Right kidney (tissue), 1 donor: ENCODE results near the gene MYL6B.

Source experiments
- DNase-seq: peaks from one replicate; pipeline ENCODE4 v3.0.0-alpha.2; 2016

The MYL6B gene

DNA sequence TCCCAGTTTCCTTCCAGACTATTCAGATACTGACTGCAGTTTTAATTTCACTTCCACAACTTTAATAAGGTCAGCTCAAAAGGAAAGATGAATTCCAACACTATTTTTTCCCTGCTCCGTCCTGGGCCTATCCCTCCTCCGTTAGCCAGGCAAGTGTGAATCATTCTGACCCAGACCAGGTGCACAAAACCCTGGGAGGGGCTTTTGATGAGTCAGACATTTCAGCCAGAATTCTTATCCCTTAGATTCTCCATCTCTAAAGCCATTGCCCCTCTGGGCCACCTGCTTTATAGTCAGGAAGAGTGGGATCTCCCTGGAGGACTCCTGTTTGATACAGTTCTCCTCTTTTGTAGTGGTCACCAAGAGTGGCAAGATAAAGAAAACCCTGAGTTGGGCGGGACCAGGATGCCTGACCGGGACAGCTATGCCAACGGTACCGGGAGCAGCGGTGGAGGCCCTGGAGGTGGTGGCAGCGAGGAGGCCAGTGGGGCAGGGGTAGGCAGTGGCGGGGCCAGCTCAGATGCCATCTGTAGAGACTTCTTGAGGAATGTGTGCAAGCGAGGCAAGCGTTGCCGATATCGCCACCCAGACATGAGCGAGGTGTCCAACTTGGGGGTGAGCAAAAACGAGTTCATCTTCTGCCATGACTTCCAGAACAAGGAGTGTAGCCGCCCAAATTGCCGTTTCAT, 32.1 kb upstream of the MYL6B start:
- DNase-seq = no peak

DNA sequence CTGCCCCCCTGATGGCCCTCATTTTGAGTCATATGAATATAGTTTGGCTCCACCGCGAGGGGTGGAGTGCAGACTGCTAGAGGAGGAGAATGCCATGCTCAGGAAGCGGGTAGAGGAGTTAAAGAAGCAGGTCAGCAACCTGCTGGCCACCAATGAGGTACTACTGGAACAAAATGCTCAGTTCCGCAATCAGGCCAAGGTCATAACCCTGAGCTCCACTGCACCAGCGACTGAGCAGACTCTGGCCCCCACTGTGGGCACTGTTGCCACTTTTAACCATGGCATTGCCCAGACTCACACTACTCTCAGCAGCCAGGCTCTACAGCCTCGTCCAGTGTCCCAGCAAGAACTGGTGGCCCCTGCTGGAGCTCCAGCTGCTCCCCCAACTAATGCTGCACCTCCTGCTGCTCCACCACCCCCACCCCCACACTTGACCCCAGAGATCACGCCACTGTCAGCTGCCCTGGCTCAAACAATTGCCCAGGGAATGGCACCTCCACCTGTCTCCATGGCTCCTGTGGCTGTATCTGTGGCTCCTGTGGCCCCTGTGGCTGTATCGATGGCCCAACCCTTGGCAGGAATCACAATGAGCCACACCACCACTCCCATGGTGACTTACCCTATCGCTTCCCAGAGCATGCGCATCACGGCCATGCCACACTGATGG, 31.1 kb upstream of the MYL6B start:
- no peak for DNase-seq

DNA sequence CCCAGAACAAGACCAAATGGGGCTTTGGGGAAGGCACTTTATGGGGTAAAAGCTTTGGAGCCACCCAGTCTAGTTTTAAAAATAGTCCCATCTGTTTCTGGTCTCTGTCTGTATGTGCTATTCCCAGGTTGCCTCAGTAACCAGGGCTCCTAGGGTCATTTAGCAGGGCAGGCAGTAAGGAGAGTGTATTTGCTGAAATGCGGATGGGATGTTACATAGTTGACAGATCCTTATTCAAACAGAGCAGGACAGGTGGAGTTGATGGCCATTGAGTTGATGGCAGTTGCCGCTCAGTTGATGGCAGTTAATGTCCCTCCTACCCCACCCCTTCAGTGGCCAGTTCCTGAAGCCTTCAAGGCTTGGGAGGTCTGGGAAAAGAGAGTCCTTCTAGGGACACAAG, 29.8 kb upstream of the MYL6B start:
- DNase-seq = no peak

DNA sequence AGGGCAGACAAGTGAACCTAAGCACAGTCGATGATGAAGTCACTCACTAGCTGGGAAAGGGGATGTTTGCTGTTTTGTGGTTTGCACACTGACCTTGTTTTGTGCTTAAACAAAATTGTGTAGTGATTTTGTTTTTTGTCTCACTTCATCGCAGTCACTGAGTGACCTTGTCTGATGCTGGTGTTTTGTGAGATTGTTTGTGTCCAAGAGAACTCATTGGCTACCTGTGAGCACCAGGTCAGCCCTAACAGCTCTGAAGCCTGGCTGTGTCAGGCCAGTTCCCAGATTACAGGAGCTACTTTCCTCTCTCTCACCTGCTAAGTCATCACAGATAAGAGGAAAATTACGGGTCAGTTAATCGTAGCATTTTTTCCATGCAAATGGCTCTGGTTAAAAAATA, 28.3 kb upstream of the MYL6B start:
- DNase-seq = no peak

DNA sequence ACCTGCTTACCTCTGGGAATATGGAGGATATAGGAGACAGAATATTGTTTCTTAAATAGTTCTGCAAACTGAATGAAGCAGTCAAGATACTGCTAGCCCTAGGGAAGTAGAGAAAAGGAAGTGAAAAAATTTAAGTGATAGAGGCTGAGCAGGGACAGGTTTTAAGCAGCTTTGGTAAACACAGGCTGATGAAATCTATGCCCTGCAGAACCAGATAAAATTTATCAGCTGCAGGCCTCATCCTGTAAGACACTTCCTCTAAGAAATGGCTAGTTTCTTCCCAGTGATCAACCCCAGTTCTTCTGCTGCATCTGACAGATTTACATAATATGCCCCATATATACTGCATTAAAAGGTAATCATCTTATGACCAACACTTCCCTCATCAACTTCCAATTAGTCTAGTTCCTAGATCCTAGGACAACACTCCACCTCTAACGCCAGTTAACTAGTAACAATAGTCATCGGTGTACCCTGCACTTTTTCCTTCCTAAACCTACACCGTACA, 25.6 kb upstream of the MYL6B start:
- no peak for DNase-seq

DNA sequence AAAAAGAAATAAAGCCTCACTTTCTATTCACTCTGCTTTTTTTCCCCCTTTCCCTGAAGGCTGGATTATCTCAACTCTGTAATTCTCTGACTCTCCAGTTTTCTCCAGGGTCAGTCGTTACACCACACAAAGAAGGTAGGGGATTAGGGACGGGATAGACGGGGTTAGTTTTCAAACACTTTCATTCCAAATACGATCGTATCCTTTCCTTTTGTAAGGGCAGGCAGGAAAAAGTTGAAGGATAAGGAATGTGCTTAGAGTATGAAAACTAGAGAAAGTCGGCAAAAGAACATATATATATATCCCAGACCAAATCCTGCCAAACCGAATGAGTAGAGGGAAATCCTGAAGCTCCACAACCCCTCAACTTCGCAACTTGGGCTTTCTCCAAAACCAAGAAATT, 24.9 kb upstream of the MYL6B start:
- no peak for DNase-seq

DNA sequence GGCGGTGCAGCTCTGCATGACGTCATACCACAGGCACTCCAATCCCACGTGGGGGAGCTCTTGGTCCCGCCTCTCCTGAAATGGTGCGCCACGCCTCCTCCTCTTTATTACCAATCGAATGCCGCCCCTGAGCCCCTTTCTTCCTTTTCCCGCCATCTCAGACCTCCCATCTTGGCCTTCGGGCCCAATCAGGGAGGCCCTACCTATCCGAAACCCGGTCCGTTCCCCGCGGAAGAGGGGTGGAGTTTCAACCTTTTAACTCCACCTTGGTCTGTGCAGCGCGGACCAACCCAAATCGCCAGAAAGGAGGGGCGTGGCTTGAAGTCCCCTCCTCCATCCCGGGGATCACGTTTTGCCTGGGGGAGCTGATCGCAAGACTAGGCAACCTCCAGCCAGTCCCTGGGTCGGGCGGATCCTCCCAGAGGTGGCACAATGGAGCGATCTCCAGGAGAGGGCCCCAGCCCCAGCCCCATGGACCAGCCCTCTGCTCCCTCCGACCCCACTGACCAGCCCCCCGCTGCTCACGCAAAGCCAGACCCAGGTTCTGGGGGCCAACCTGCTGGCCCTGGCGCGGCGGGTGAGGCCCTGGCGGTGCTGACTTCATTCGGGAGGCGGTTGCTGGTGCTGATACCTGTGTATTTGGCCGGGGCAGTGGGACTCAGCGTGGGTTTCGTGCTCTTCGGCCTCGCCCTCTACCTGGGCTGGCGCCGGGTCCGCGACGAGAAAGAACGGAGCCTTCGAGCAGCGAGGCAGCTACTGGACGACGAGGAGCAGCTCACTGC, 24.3 kb upstream of the MYL6B start, which contains the start of gene ESYT1:
TSS of gene ESYT1 (plus strand) at position 380 of the 782 bp plus-strand sequence. CDS start at position 433, 53 bp downstream.
- DNase-seq = peak; percentile 87

DNA sequence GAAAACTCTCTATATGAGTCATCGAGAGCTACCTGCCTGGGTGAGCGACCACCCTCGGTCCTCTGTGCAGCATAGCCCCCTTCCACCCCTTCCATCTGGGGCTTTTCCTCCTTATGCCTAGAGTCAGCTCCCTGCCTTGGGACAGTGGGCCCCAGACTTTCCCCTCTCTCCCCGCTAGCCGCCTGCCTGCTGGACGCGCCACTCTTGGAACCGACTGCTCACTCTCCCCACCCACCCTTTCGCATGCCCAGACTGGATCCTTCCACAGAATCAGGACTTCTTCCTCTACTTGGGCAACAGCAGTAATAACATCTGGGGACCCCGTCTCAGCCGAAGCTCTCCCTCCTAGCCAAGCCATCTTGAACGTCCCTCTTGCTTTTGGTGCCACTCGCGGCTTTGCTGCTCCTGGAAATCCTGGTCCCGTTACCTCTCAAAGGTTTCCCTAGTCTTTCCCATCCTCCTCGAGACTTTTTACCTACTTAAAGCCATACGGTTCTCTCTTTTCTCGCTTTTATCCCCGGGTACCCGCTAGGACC, 23.6 kb upstream of the MYL6B start:
- DNase-seq = no peak

DNA sequence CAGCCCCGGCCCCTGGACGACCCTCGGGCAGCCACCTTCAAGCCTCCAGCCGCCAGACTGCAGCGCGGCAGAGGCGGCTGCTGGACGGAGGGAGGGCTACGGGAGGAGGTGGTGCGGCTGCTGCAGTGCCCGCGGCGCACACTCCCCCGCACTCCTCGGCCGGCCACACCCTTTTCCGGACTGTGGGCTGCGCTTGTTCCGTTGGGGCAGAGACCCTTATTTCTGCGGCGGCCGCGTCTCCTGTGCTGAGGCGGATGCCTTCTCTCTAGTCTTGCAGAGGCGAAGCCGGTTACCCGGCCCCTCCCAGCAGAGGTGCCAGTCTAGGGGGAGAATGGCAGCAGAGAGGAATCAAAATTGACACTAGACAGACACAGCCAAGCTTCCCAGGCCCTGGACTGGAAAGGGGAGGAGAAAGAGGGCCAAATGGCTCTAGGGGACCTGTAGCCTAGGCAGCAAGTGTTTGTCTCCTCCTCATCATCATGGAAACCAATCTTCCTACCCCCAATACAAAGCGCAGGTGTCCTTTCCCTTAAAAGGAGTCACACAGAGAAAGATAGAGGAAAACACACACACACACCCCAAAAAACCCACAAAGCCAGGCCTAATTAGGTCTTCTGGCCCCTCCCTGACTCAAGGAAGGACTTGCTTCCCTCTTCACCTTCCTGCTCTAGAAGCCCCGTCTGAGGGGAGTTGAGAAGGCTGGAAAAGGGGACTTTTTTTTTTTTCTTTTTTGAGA, 23.0 kb upstream of the MYL6B start:
- DNase-seq = peak; percentile 80

DNA sequence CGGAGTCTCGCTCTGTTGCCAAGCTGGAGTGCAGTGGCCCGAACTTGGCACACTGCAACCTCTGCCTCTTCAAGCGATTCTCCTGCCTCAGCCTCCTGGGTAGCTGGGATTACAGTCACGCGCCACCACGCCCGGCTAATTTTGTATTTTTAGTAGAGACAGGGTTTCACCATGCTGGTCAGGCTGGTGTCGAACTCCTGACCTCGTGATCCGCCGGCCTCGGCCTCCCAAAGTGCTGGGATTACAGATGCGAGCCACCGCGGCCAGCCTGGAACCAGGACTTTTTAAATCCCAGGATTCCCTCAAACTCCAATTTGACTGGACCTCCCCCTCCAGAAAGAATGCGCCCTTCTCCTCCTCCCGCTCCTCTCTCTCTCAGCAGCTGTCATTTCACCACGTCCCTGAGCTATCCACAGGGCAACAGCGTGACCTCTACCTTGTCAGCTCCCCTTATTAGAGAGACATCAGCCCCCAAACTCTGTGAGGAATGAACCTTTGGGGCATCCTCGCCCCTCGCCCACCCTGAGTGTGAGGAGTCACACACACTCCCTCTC, 22.4 kb upstream of the MYL6B start:
- DNase-seq = no peak

DNA sequence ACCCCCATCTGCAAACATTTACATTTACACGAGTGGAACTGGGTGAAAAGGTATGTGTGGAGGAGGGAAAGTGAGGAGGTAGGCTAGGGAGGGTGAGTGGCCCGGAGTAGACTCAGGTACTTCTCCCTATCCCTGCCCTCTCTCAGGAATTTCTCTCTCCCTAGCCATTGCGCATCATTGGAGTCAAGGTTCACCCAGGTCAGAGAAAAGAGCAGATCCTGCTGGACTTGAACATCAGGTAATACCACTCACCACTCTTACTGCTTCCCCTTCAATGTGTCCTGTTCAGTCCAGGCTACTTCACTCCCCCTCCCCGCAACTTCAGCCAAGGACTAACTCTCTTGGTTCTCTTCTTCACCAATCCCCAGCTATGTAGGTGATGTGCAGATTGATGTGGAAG, 21.5 kb upstream of the MYL6B start:
- DNase-seq = no peak

DNA sequence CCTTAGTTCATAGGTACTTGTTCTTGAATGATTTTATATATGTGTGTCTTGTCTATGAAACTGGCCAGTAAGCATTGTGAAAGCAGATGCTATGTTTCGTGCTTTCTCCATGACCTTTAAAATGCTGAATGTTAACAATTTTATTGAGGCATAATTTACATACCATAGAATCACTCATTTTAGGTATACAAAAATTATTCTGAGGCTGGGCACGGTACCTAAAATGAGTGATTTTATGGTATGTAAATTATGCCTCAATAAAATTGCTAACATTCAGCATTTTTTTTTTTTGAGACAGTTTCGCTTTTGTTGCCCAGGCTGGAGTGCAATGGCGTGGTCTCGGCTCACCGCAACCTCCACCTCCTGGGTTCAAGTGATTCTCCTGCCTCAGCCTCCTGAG, 17.5 kb upstream of the MYL6B start:
- DNase-seq = no peak

DNA sequence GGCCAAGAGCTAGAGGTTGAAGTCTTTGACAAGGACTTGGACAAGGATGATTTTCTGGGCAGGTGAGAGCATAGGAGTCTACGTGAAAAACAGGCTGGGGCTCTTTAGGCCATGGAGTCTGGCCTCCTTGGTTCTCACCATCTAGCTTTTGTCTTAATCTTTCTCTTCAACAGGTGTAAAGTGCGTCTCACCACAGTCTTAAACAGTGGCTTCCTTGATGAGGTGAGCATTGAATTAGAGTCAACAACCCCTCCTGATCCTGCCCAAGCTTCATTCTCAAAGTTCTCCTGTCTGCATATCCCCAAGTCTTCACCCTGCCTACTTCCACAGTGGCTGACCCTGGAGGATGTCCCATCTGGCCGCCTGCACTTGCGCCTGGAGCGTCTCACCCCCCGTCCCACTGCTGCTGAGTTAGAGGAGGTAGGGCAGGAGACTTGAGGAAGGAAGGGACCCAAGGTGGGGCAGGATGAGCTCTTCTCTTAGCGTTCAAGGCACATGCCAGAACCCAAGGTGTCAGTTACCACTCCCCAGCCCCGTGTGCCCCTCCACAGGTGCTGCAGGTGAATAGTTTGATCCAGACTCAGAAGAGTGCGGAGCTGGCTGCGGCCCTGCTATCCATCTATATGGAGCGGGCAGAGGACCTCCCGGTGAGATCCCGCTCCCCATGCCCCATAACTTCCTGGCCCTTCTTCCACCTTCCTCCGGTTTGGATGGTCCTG, 14.4 kb upstream of the MYL6B start:
- DNase-seq = no peak

DNA sequence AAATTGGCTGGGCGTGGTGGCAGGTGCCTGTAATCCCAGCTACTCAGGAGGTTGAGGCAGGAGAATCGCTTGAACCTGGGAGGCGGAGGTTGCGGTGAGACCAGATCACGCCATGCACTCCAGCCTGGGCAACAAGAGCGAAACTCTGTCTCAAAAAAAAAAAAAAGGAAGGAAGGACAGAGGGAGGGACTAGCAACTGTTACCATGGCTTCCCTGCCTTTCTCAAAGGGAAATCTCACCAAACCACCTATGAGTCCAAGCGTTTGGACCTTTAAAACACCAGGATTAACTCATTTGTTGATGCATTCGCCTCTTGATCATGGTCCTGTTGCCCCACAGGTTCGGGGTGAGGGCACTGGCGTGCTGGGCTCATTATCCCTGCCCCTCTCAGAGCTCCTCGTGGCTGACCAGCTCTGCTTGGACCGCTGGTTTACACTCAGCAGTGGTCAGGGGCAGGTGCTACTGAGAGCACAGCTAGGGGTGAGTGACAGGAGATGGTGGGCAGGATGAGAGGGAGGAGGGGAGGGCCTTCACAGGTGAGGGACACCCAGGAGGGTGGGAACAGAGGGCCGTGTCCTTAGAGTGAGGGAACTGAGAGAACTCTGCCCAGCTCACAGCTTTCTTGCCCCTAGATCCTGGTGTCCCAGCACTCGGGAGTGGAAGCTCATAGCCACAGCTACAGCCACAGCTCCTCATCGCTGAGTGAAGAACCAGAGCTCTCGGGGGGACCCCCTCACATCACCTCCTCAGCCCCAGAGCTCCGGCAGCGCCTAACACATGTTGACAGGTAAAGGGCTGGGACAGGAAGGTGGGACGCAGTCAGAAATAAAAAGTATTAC, 10.2 kb upstream of the MYL6B start:
- DNase-seq = no peak

DNA sequence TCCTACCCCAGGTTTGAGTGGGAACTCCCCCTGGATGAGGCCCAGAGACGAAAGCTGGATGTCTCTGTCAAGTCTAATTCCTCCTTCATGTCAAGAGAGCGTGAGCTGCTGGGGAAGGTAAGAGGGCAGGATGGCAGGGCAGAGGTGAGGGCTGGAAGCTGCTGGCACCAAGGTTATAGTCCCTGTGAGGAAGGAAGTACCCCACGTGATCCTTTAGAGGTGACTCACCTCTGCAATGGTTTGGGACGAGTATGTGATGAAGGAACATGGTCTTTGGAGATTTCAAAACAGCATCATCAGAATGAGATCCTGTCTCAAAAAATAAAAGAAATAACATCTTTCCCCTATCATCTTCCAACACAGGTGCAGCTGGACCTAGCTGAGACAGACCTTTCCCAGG, 9.2 kb upstream of the MYL6B start:
- DNase-seq = no peak

DNA sequence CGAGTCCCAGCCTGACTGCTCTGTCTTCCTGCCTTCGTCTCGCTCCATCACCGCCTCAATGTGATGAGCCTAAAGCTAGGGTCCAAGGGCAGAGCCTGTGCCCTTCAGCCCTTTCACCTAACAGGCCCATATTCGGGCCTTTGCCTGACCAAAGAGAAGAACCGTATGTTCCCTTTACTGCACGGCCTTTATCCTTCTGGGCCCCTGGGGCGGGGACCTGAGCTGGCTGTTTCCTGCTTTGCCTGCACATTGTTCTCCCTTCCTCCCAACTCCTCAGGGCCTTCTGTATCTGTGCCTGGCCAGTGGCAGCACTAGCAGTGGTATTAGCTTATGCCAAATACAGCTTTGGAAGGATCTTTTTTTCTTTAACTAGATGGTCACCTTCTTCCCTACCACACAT, 8.5 kb upstream of the MYL6B start:
- no peak for DNase-seq

DNA sequence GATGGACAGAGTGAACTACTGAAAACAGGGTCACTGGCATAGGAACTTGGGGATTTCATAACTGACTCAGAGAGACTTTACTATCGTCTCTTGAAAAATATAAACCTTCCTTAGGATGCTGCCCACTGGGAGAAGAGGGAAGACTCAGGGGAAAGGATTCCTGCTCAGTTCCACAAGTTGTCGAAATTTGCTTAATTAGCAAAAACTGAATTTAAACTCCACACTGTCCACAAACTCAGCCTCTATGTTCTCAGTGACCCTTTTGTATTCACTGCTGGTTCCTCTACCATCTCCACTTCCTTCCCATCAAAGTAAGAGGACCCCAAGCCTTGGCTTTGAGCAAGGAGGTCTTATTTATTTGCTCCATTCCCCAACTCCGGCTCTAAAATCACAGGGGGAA, 7.2 kb upstream of the MYL6B start:
- no peak for DNase-seq

DNA sequence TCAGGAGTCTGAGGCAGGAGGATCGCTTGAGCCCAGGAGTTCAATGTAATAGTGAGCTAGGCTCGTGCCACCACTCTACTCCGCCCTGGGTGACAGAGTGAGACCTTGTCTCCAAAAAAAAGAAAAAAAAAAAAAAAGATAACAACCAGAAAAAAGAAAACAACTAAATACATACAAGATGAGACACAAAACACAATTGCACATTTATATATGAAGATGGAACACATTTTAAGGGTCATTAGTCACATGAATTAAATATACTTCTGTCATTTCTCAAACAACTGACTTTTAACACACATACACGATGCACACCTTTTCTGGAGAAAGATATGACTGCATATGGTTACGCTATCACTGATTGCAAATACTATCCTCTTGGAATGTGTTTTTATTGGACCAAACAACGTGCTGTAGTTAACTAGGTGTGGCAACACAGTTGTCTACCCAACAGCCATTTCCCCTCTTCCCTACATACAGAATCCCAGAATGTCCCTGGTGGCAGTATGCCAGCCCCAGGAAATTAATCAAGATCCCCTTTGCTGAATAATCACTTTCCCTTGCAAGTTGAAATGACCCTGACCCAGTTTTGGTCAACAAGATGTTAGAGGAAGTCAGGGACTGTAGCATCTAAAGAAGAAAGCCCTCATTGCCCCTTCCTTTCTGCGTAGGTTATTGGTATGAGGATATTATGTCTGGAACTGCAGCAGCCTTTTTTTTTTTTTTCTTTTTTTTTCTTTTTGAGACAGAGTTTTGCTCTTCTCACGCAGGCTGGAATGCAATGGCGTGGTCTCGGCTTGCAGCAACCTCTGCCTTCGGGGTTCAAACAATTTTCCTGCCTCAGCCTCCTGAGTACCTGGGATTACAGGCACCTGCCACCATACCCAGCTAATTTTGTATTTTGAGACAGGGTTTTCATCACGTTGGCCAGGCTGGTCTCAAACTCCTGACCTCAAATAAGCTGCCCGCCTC, 5.6 kb upstream of the MYL6B start:
- DNase-seq = no peak

DNA sequence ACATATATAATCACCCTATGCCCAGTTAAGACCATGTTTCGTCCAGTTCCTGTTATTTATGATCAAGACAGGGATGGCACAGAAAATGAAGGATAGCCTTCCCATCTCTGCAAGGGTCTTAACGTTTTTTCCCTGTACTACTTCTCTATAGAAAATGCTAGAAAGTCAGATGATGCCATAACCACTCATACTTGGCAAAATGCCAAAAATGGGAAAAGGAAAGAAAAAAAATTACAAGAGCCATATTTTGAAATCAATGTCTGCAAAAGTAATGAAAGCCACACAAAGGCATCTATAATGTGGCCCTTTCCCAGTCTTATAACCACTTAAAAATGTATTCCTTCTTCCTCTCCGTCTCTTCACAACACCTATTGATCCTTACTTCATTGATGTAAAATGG, 1.8 kb upstream of the MYL6B start:
- no peak for DNase-seq
